Activated T-cell treated with anti-CD3 and anti-CD28 coated beads, Interleukin-2, amount 50 U/mL, for 24 hours (primary cell): ENCODE data around the gene CHADL.
A peak's percentile ranks its signal among the peaks of the same experiment; 100 is the strongest.

Experiments used
- DNase-seq: peaks from one replicate; pipeline ENCODE4 v3.0.0-alpha.2; 2020
- H3K27ac Mint-ChIP-seq: 2 replicates; pipeline ENCODE4 v1.8.0; 2020; ENCODE audit warnings: mild to moderate bottlenecking, mixed read lengths
- H3K27me3 Mint-ChIP-seq: 2 replicates; pipeline ENCODE4 v1.8.0; 2020; ENCODE audit warnings: mixed read lengths
- H3K36me3 Mint-ChIP-seq: 2 replicates; pipeline ENCODE4 v1.8.0; 2020; ENCODE audit warnings: low read depth, mixed read lengths
- H3K4me1 Mint-ChIP-seq: 2 replicates; pipeline ENCODE4 v1.8.0; 2020; ENCODE audit warnings: low read depth, mixed read lengths
- H3K4me3 Mint-ChIP-seq: 2 replicates; pipeline ENCODE4 v1.8.0; 2020; ENCODE audit warnings: mild to moderate bottlenecking, moderate library complexity, mixed read lengths
- H3K9me3 Mint-ChIP-seq: 2 replicates; pipeline ENCODE4 v1.8.0; 2020; ENCODE audit warnings: mixed read lengths

Gene CHADL

GRCh38 chr22:41229730-41230400 lies 10.9 kb downstream of the CHADL start:
- no peak overlapping the region for H3K4me3 Mint-ChIP-seq
- peaks cover 67% of the 10 kb centered on the region for H3K36me3 Mint-ChIP-seq
- no peak for DNase-seq
- H3K4me1 Mint-ChIP-seq: no peaks in the 10 kb centered on the region
- no peaks in the 10 kb centered on the region for H3K27me3 Mint-ChIP-seq
- H3K9me3 Mint-ChIP-seq: no peaks in the 10 kb centered on the region
- H3K27ac Mint-ChIP-seq: no peak overlapping the region

GRCh38 chr22:41229215-41229614 lies 11.5 kb downstream of the CHADL start:
- no peak for DNase-seq
- Mint-ChIP-seq H3K9me3 (no peaks in the 10 kb centered on the region), H3K4me1 (no peaks in the 10 kb centered on the region), H3K27ac (no peak overlapping the region), H3K36me3 (peaks cover 73% of the 10 kb centered on the region), H3K4me3 (no peak overlapping the region), H3K27me3 (no peaks in the 10 kb centered on the region)

GRCh38 chr22:41226723-41227655 lies 13.7 kb downstream of the CHADL start:
- H3K36me3 Mint-ChIP-seq: peaks cover 96% of the 10 kb centered on the region
- H3K27ac Mint-ChIP-seq: peak overlapping the region; percentile 26
- no peaks in the 10 kb centered on the region for H3K4me1 Mint-ChIP-seq
- no peaks in the 10 kb centered on the region for H3K9me3 Mint-ChIP-seq
- H3K27me3 Mint-ChIP-seq: no peaks in the 10 kb centered on the region
- no peak overlapping the region for H3K4me3 Mint-ChIP-seq
- no peak for DNase-seq

- no peak overlapping the region for H3K4me3 Mint-ChIP-seq
- no peaks in the 10 kb centered on the region for H3K9me3 Mint-ChIP-seq
- H3K4me1 Mint-ChIP-seq: peaks cover 2% of the 10 kb centered on the region
- no peak overlapping the region for H3K27ac Mint-ChIP-seq
- no peak for DNase-seq
- peaks cover 99% of the 10 kb centered on the region for H3K36me3 Mint-ChIP-seq
- no peaks in the 10 kb centered on the region for H3K27me3 Mint-ChIP-seq
Observed at GRCh38 chr22:41223535-41223934, 17.2 kb downstream of the CHADL start.

- H3K36me3 Mint-ChIP-seq: peaks cover 98% of the 10 kb centered on the region
- peak overlapping the region; percentile 24 for H3K27ac Mint-ChIP-seq
- no peaks in the 10 kb centered on the region for H3K9me3 Mint-ChIP-seq
- H3K4me3 Mint-ChIP-seq: no peak overlapping the region
- no peaks in the 10 kb centered on the region for H3K27me3 Mint-ChIP-seq
- H3K4me1 Mint-ChIP-seq: peaks cover 2% of the 10 kb centered on the region
- no peak for DNase-seq
Observed at GRCh38 chr22:41222846-41223507, 17.8 kb downstream of the CHADL start.

GRCh38 chr22:41217553-41218157 lies 23.1 kb downstream of the CHADL start:
- H3K27me3 Mint-ChIP-seq: no peaks in the 10 kb centered on the region
- H3K36me3 Mint-ChIP-seq: peaks cover 97% of the 10 kb centered on the region
- peak; percentile 55 for DNase-seq
- H3K27ac Mint-ChIP-seq: peak overlapping the region; percentile 74
- H3K4me3 Mint-ChIP-seq: no peak overlapping the region
- peaks cover 27% of the 10 kb centered on the region for H3K4me1 Mint-ChIP-seq
- H3K9me3 Mint-ChIP-seq: no peaks in the 10 kb centered on the region

GRCh38 chr22:41216984-41217383 lies 23.7 kb downstream of the CHADL start:
- Mint-ChIP-seq H3K27me3 (no peaks in the 10 kb centered on the region), H3K27ac (peak overlapping the region; percentile 74), H3K4me3 (no peak overlapping the region), H3K36me3 (peaks cover 97% of the 10 kb centered on the region), H3K9me3 (no peaks in the 10 kb centered on the region), H3K4me1 (peaks cover 27% of the 10 kb centered on the region)
- no peak for DNase-seq

- DNase-seq: no peak
- no peaks in the 10 kb centered on the region for H3K9me3 Mint-ChIP-seq
- peaks cover 27% of the 10 kb centered on the region for H3K4me1 Mint-ChIP-seq
- peaks cover 92% of the 10 kb centered on the region for H3K36me3 Mint-ChIP-seq
- H3K4me3 Mint-ChIP-seq: no peak overlapping the region
- H3K27me3 Mint-ChIP-seq: no peaks in the 10 kb centered on the region
- peak overlapping the region; percentile 44 for H3K27ac Mint-ChIP-seq
Observed at GRCh38 chr22:41215926-41216325, 24.8 kb downstream of the CHADL start.

GRCh38 chr22:41215409-41215808 lies 25.3 kb downstream of the CHADL start:
- no peaks in the 10 kb centered on the region for H3K27me3 Mint-ChIP-seq
- H3K4me3 Mint-ChIP-seq: no peak overlapping the region
- peaks cover 27% of the 10 kb centered on the region for H3K4me1 Mint-ChIP-seq
- H3K9me3 Mint-ChIP-seq: no peaks in the 10 kb centered on the region
- no peak overlapping the region for H3K27ac Mint-ChIP-seq
- peaks cover 92% of the 10 kb centered on the region for H3K36me3 Mint-ChIP-seq
- no peak for DNase-seq

- H3K4me3 Mint-ChIP-seq: peak overlapping the region; percentile 67
- H3K36me3 Mint-ChIP-seq: peaks cover 55% of the 10 kb centered on the region
- H3K4me1 Mint-ChIP-seq: peaks cover 30% of the 10 kb centered on the region
- H3K27ac Mint-ChIP-seq: peak overlapping the region; percentile 78
- no peak for DNase-seq
- no peaks in the 10 kb centered on the region for H3K9me3 Mint-ChIP-seq
- peaks cover 4% of the 10 kb centered on the region for H3K27me3 Mint-ChIP-seq
Observed at GRCh38 chr22:41206719-41207118, 34.0 kb downstream of the CHADL start.

- H3K27me3 Mint-ChIP-seq: peaks cover 4% of the 10 kb centered on the region
Observed at GRCh38 chr22:41204992-41205900, 35.5 kb downstream of the CHADL start, which contains the start of gene L3MBTL2. L3MBTL2 (plus strand) TSS chr22:41205312; CDS start chr22:41205363, 51 bp downstream.

GRCh38 chr22:41204066-41204465 lies 36.7 kb downstream of the CHADL start:
- peaks cover 32% of the 10 kb centered on the region for H3K36me3 Mint-ChIP-seq
- peaks cover 30% of the 10 kb centered on the region for H3K4me1 Mint-ChIP-seq
- H3K9me3 Mint-ChIP-seq: no peaks in the 10 kb centered on the region
- H3K27ac Mint-ChIP-seq: no peak overlapping the region
- H3K4me3 Mint-ChIP-seq: no peak overlapping the region
- H3K27me3 Mint-ChIP-seq: peaks cover 4% of the 10 kb centered on the region
- no peak for DNase-seq

More at GRCh38 chr22:41204992-41205900, 35.5 kb downstream of the CHADL start, which contains the start of gene L3MBTL2:
- Mint-ChIP-seq H3K36me3 (peaks cover 43% of the 10 kb centered on the region), H3K9me3 (no peaks in the 10 kb centered on the region), H3K4me1 (peaks cover 30% of the 10 kb centered on the region), H3K4me3 (peak within 1 kb of the TSS; percentile 97), H3K27ac (peak within 1 kb of the TSS; percentile 98)
- DNase-seq: peak; percentile 98

GRCh38 chr22:41203118-41203517 lies 37.6 kb downstream of the CHADL start:
- peaks cover 31% of the 10 kb centered on the region for H3K4me1 Mint-ChIP-seq
- peaks cover 23% of the 10 kb centered on the region for H3K36me3 Mint-ChIP-seq
- H3K27ac Mint-ChIP-seq: no peak overlapping the region
- no peaks in the 10 kb centered on the region for H3K9me3 Mint-ChIP-seq
- no peak for DNase-seq
- H3K4me3 Mint-ChIP-seq: no peak overlapping the region
- H3K27me3 Mint-ChIP-seq: peaks cover 4% of the 10 kb centered on the region
